Measurements from ENCODE around the gene APOA1.

APOA1 gene

DNA sequence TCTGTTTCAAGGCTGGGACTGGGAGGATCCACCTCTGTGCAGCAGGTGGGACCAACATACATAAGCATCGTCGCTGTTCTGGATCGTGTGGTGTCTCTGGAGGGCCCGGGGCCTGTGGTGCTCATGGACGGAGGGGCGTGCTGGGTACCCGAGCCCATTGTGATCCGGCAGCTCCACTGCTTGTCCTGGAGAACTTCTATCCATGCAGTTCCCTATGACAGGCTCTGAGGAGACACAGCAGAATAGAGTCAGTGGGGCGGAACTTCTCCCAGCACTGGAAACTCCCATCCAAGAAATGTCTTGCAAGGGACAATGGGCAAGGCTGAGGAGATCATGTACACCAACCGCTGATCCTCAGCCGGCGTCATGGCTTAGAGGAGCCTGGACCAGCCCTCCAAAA, 11.6 kb upstream of the APOA1 start:
- TF ChIP-seq POLR2AphosphoS5 (IDR thresholded peaks at IDR 0.05; ENCODE audit: low read depth, low read length) (no peak), SIN3A (IDR thresholded peaks at IDR 0.05; ENCODE audit: borderline replicate concordance, insufficient read depth, low read length) (no peak), TAF1 (IDR thresholded peaks at IDR 0.05; ENCODE audit: borderline replicate concordance, insufficient read depth, low read length) (no peak), FOXP2 (optimal IDR thresholded peaks at IDR 0.05; ENCODE audit: borderline replicate concordance, extremely low read depth, extremely low read length, insufficient read depth) (no peak)
- TF ChIP-seq, protein P1, sequence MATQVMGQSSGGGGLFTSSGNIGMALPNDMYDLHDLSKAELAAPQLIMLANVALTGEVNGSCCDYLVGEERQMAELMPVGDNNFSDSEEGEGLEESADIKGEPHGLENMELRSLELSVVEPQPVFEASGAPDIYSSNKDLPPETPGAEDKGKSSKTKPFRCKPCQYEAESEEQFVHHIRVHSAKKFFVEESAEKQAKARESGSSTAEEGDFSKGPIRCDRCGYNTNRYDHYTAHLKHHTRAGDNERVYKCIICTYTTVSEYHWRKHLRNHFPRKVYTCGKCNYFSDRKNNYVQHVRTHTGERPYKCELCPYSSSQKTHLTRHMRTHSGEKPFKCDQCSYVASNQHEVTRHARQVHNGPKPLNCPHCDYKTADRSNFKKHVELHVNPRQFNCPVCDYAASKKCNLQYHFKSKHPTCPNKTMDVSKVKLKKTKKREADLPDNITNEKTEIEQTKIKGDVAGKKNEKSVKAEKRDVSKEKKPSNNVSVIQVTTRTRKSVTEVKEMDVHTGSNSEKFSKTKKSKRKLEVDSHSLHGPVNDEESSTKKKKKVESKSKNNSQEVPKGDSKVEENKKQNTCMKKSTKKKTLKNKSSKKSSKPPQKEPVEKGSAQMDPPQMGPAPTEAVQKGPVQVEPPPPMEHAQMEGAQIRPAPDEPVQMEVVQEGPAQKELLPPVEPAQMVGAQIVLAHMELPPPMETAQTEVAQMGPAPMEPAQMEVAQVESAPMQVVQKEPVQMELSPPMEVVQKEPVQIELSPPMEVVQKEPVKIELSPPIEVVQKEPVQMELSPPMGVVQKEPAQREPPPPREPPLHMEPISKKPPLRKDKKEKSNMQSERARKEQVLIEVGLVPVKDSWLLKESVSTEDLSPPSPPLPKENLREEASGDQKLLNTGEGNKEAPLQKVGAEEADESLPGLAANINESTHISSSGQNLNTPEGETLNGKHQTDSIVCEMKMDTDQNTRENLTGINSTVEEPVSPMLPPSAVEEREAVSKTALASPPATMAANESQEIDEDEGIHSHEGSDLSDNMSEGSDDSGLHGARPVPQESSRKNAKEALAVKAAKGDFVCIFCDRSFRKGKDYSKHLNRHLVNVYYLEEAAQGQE (IDR thresholded peaks at IDR 0.05; ENCODE audit: insufficient read depth in 1 of 2, low read depth in 2 of 2, low read length in 2 of 2) = no peak

DNA sequence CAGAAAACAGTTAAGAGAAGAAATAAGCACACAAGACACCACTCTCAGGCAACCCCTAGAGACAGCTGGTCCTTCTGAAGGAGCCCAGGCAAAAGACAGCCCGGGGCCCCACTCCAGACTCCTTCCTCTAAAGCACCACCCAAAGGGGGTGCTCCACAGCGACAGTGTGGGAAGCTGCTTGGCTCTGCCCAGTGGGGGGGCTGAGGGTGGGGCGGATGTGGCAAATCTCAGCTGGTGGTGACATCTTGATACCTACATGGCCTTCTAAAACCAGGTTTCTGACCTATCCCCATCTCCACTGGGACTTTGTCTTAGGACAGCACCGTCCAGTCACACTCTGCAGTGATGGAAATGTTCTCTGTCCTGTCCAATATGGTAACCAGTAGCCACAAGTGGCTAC, 10.2 kb upstream of the APOA1 start:
- TF ChIP-seq SIN3A (IDR thresholded peaks at IDR 0.05; ENCODE audit: borderline replicate concordance, insufficient read depth, low read length) (no peak), POLR2AphosphoS5 (IDR thresholded peaks at IDR 0.05; ENCODE audit: low read depth, low read length) (no peak), TAF1 (IDR thresholded peaks at IDR 0.05; ENCODE audit: borderline replicate concordance, insufficient read depth, low read length) (no peak), FOXP2 (optimal IDR thresholded peaks at IDR 0.05; ENCODE audit: borderline replicate concordance, extremely low read depth, extremely low read length, insufficient read depth) (no peak)
- TF ChIP-seq, protein P1 (IDR thresholded peaks at IDR 0.05; ENCODE audit: insufficient read depth in 1 of 2, low read depth in 2 of 2, low read length in 2 of 2) = no peak

DNA sequence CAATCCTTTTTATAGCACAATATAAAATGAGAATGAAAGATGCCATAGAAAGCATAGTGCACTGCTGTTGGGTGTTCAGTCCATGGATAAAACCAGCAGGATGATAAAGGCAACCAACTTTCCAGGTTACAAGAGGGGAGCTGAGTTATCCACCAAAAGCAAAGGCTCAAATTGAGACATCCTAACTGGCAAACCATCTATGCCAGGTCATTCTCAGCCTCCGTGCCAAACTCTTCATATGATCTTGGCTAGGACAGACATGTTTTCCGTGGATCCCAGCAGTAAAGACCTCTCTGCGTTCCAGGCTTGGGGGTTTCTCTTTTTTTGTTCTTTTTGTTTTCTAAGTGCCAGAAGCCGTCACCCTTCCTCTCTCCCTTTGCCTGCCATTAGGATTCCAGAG, 7.3 kb upstream of the APOA1 start:
- TF ChIP-seq TAF1 (IDR thresholded peaks at IDR 0.05; ENCODE audit: borderline replicate concordance, insufficient read depth, low read length) (no peak), POLR2AphosphoS5 (IDR thresholded peaks at IDR 0.05; ENCODE audit: low read depth, low read length) (no peak), FOXP2 (optimal IDR thresholded peaks at IDR 0.05; ENCODE audit: borderline replicate concordance, extremely low read depth, extremely low read length, insufficient read depth) (no peak), SIN3A (IDR thresholded peaks at IDR 0.05; ENCODE audit: borderline replicate concordance, insufficient read depth, low read length) (no peak)
- TF ChIP-seq, protein P1 (IDR thresholded peaks at IDR 0.05; ENCODE audit: insufficient read depth in 1 of 2, low read depth in 2 of 2, low read length in 2 of 2) = no peak

DNA sequence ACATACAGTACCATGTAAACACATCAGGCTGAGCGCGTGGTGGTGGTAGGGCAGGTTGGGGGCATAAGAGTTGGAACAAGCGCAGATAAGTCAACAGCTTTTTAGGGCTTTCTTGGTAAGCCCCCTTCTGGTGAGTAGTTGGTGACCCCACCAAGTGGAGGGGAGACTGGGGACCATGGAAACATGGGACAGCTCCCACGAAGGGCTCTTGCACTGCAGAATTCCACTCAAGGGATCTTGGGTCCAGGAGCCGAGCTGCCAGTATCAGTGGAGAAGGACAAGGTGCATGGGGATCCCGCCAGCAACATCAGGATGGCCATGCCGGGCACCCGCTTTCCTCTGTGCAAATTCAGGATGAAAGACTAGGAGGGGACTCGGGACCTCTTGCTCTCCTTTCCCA, 6.2 kb upstream of the APOA1 start:
- TF ChIP-seq TAF1 (IDR thresholded peaks at IDR 0.05; ENCODE audit: borderline replicate concordance, insufficient read depth, low read length) = no peak
- TF ChIP-seq SIN3A (IDR thresholded peaks at IDR 0.05; ENCODE audit: borderline replicate concordance, insufficient read depth, low read length) = no peak
- TF ChIP-seq, protein P1 (IDR thresholded peaks at IDR 0.05; ENCODE audit: insufficient read depth in 1 of 2, low read depth in 2 of 2, low read length in 2 of 2) = no peak
- TF ChIP-seq POLR2AphosphoS5 (IDR thresholded peaks at IDR 0.05; ENCODE audit: low read depth, low read length) = no peak
- no peak for TF ChIP-seq FOXP2 (optimal IDR thresholded peaks at IDR 0.05; ENCODE audit: borderline replicate concordance, extremely low read depth, extremely low read length, insufficient read depth)

DNA sequence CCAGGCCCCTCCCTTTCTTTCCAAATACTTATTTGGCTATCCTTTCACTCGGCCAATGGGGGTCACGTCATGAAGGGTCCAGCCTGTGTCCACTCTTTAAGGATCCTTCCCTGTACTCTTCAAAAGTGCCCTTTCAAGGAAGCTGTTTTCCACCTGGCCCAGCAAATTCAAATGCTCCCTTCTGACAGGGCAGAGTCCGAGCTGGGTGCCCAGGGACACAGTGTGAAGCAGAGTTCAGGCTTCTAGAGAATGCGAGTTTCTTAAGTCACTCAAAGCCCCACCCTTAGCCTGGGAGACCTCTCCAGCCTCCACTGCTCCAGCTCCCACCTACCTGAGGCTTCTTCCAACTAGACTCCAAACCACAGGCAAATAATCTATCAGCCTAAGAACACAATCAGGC, 5.5 kb upstream of the APOA1 start:
- TF ChIP-seq FOXP2 (optimal IDR thresholded peaks at IDR 0.05; ENCODE audit: borderline replicate concordance, extremely low read depth, extremely low read length, insufficient read depth) = no peak
- TF ChIP-seq, protein P1 (IDR thresholded peaks at IDR 0.05; ENCODE audit: insufficient read depth in 1 of 2, low read depth in 2 of 2, low read length in 2 of 2) = no peak
- no peak for TF ChIP-seq SIN3A (IDR thresholded peaks at IDR 0.05; ENCODE audit: borderline replicate concordance, insufficient read depth, low read length)
- no peak for TF ChIP-seq POLR2AphosphoS5 (IDR thresholded peaks at IDR 0.05; ENCODE audit: low read depth, low read length)
- no peak for TF ChIP-seq TAF1 (IDR thresholded peaks at IDR 0.05; ENCODE audit: borderline replicate concordance, insufficient read depth, low read length)

All from PFSK-1 (cell line).